Fibroblast of the aortic adventitia (primary cell): ENCODE data around the gene CHST8. TPM values are rescaled to one million over a fixed set of nuclear protein-coding genes. Genes with fewer than 3 reads are reported as not detected.

ENCODE experiments used
- DNase-seq: peaks from one replicate; pipeline ENCODE4 v3.0.0-alpha.2; 2010; ENCODE audit warnings: low read depth
- H3K4me3 ChIP-seq: 2 replicates; pipeline ENCODE4 v1.5.1; 2011; ENCODE audit warnings: low read depth, mild to moderate bottlenecking, control low read depth, low read length, moderate library complexity
- CTCF ChIP-seq: IDR thresholded peaks from 2 replicates; pipeline ENCODE4 v1.5.1; 2011; ENCODE audit warnings: mild to moderate bottlenecking, low read length, control low read depth, inconsistent platforms; ENCODE audit not compliant: insufficient read depth
- total RNA-seq: library from RNA; depleted of rRNA; stranded (reverse); fragments of >200 nt; gene quantifications from 2 replicates; pipeline ENCODE4 v1.2.3, GENCODE V29; 2012; ENCODE audit warnings: low replicate concordance

CHST8 gene
- total RNA-seq, 1 donor, result not detected

- no peak for TF ChIP-seq CTCF
- DNase-seq, result no peak
- peak overlapping the region; percentile 1 for H3K4me3 ChIP-seq
Measured at GRCh38 chr19:33819506-33819879, 197.7 kb downstream of the CHST8 start.

GRCh38 chr19:33819880-33820781, 198.4 kb downstream of the CHST8 start:
- peak; percentile 72 for DNase-seq
- no peak for TF ChIP-seq CTCF
- H3K4me3 ChIP-seq, result peak overlapping the region; percentile 1

- peak; percentile 6 for DNase-seq
- no peak for TF ChIP-seq CTCF
- H3K4me3 ChIP-seq, result no peak overlapping the region
Measured at GRCh38 chr19:33821871-33822270, 200.1 kb downstream of the CHST8 start.

Other genes starting within 250 kb of the CHST8 start
- gene CEBPG, start 248.2 kb upstream of the CHST8 start, total RNA-seq, result 13.8 and 32.8 TPM in 2 replicates
- 65.0 and 260 TPM in 2 replicates for gene PEPD, start 100.2 kb upstream of the CHST8 start, total RNA-seq
- 13.3 and 28.9 TPM in 2 replicates for gene KCTD15, start 174.9 kb downstream of the CHST8 start, total RNA-seq